ENCODE measurements around the gene PRKAG1. TPM values are rescaled to one million over a fixed set of nuclear protein-coding genes. Genes with fewer than 3 reads are reported as not detected.

PRKAG1 gene
- total and polyA plus RNA-seq, 8 donors, result 48.4 to 81.8 (median 78.3) TPM

- no peak overlapping the region for H3K4me3 ChIP-seq
- H3K27ac ChIP-seq, result no peak overlapping the region
- DNase-seq, result peak in 1 of 4 donors; percentile 83
- ATAC-seq, result peak; percentile 57
- peaks cover 26 to 60% of the 10 kb centered on the region in 2 donors for H3K4me1 ChIP-seq
- H3K9me3 ChIP-seq, result no peaks in the 10 kb centered on the region
- H3K36me3 ChIP-seq, result no peaks in the 10 kb centered on the region
- TF ChIP-seq CTCF (IDR thresholded peaks at IDR 0.05), result peak; percentile 38 to 65
- intact Hi-C loops (cut with DNase I), result no loop called here
- peaks cover 76 to 98% of the 10 kb centered on the region in 2 donors for H3K27me3 ChIP-seq
Measured at GRCh38 chr12:48973941-48974673, 44.5 kb downstream of the PRKAG1 start.

GRCh38 chr12:48973531-48973930, 45.0 kb downstream of the PRKAG1 start:
- peaks cover 71 to 97% of the 10 kb centered on the region in 2 donors for H3K27me3 ChIP-seq

GRCh38 chr12:48972952-48973483, 45.6 kb downstream of the PRKAG1 start:
- intact Hi-C loops (cut with DNase I), result no loop called here
- ATAC-seq (no peak), DNase-seq (no peak)
- Histone ChIP-seq H3K36me3 (no peaks in the 10 kb centered on the region), H3K4me3 (no peak overlapping the region), H3K27ac (no peak overlapping the region), H3K4me1 (peaks cover 15 to 49% of the 10 kb centered on the region in 2 donors), H3K9me3 (no peaks in the 10 kb centered on the region), H3K27me3 (peaks cover 66 to 92% of the 10 kb centered on the region in 2 donors)
- no peak for TF ChIP-seq CTCF (IDR thresholded peaks at IDR 0.05)

More at GRCh38 chr12:48973531-48973930, 45.0 kb downstream of the PRKAG1 start:
- no peaks in the 10 kb centered on the region for H3K9me3 ChIP-seq
- DNase-seq (peak in 1 of 4 donors; percentile 77), ATAC-seq (peak; percentile 38)
- intact Hi-C loops (cut with DNase I), result no loop called here
- TF ChIP-seq CTCF (IDR thresholded peaks at IDR 0.05), result no peak
- no peak overlapping the region for H3K4me3 ChIP-seq
- no peak overlapping the region for H3K27ac ChIP-seq
- H3K36me3 ChIP-seq, result no peaks in the 10 kb centered on the region
- H3K4me1 ChIP-seq, result peaks cover 21 to 54% of the 10 kb centered on the region in 2 donors

GRCh38 chr12:48972213-48972951, 46.2 kb downstream of the PRKAG1 start:
- peaks cover 59 to 86% of the 10 kb centered on the region in 2 donors for H3K27me3 ChIP-seq
- no peaks in the 10 kb centered on the region for H3K9me3 ChIP-seq
- H3K4me3 ChIP-seq, result no peak overlapping the region
- intact Hi-C loops (cut with DNase I), result no loop called here
- no peaks in the 10 kb centered on the region for H3K36me3 ChIP-seq
- H3K27ac ChIP-seq, result no peak overlapping the region
- no peak for TF ChIP-seq CTCF (IDR thresholded peaks at IDR 0.05)
- H3K4me1 ChIP-seq, result peaks cover 12 to 45% of the 10 kb centered on the region in 2 donors
- ATAC-seq (no peak), DNase-seq (peak in 1 of 4 donors; percentile 52)

Data from left lung (tissue), 10 donors.